GM19193 (cell line): Measurements from ENCODE around the gene ADNP.

Experiments
- POLR2A ChIP-seq: IDR thresholded peaks from 4 replicates; pipeline ENCODE4 v1.6.1; 2011; ENCODE audit not compliant: insufficient read depth, insufficient read length; ENCODE audit errors: extremely low read depth

ADNP gene

DNA sequence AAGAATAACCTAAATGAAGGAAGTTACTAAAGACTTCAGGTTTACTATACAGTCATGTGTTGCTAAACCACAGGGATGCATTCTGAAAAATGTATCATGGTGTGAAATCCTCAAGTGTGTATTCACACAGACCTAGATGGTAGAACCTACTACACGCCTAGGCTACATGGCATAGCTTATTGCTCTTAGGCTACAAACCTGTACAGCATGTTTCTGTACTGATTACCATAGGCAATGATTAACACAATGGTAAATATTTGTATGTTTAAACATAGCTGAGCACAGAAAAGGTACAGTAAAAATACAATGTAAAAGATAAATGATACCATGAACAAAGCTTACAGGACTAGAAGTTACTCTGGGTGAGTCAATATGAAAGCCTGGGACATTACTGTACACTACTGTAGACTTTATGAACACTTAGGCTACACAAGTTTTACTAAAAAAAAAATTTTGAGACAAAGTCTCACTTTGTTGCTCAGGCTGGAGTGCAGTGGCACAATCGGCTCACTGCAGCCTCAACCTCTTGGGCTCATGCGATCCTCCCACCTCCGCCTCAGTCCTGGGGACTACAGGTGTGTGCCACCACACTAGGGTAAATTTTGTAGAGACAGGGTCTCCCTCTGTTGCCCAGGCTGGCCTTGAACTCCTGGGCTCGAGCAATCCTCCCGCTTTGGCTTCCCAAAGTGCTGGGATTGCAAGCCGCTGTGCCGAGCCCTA, 36.0 kb downstream of the ADNP start:
- TF ChIP-seq POLR2A: no peak

GRCh38 chr20:50893620-50894019, 37.6 kb downstream of the ADNP start:
- TF ChIP-seq POLR2A: no peak

DNA sequence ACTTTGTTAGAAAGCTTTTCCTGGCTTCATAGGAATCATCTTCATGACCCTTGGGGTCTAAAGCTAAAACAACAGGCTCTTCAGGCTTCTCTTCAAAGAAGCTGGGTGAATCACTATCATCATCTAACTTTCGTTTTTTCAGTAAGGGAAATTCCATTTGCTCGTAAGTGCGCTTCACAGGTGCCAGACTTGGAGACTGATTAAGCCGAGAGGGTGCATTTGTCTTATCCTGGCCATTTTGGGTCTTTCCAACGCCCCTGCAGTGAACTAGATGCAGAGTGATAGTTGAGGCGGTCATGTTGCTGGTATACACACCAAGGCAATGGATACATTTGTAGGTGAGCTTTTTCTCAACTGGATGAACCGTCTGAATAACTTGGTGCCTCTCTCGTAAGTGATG, 38.8 kb downstream of the ADNP start:
- TF ChIP-seq POLR2A: no peak

DNA sequence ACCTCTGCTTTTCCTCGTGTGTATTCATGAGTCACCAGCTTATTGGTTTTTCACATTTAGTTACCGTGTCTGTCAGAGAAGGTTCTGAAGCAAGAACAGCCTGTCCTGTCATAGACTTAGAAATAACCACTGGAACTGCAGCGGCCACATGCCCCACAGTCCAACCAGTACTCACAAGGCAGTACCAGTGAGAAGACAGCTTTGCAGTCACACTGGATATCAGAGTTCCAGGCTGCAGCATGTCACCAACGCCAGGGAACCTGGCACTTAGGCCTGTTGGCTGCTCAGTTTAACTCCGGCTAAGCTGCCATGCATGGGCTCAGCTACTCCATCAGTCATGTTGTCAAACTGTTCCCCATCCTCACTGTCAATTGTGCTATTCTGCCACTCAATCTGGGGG, 40.1 kb downstream of the ADNP start:
- no peak for TF ChIP-seq POLR2A

GRCh38 chr20:50887576-50887975, 43.7 kb downstream of the ADNP start:
- no peak for TF ChIP-seq POLR2A

DNA sequence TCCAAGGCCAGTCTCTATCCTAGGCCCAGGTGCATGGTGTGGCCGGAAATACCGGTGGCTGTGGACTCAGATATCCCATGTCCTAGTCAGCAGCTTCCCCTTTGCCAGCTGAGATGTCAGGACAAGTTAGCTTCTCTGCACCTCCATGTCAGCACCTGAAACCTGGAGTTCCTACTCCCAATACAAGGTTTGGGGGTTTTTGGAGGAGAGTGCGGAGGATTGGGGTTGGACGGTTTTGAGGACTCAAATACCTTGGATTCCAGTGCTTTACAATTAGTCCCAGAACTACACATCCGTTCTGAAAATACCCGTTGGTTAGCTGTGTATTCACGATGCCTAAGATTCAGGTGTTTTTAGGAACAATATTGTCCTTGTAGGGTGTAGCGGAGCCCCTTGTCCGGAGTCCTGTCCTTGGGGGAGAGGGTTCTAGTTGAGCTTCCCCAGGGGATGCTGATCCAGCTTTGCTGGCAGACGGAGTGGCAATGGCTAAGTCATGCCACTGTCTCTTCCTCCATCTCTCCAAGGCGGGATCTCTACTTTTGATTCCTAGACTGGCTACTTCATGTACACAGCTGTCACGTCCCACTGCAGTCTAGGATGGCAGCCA, 45.0 kb downstream of the ADNP start:
- TF ChIP-seq POLR2A: no peak

DNA sequence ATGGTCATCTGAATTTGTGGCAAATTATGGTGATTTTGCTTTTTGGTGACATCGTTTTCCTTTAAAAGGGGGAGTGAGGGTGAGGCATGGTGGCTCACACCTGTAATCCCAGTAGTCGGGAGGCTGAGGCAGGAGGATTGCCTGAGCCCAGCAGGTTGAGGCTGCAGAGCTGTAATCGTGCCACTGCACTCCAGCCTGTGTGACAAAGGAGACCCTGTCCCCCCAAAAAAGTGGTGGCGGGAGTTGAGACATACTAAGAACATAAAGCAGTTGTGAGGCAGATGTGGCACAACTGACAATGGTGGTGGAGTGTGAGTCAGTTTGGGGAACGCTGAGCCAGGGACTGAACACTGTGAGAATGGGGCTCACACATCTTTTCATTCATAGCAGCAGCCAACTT, 45.5 kb downstream of the ADNP start:
- no peak for TF ChIP-seq POLR2A

DNA sequence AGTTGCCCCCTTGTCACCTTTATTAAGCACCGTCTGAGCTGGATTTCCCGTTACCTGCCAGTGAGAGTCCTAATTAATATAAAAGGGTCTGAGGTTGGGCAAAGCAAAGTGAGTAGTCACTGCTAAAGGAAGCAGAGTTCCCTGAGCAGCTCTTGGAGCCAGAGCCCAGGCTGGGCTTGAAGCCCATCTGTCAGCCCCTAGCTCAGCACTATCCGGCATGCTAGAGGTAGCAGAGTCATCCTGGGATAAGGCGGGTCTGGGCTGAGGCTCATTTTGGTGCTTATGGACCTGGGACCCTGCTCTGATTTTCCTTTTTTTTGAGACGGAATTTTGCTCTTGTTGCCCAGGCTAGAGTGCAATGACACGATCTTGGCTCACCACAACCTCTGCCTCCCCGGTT, 46.2 kb downstream of the ADNP start:
- TF ChIP-seq POLR2A: peak; percentile 22

DNA sequence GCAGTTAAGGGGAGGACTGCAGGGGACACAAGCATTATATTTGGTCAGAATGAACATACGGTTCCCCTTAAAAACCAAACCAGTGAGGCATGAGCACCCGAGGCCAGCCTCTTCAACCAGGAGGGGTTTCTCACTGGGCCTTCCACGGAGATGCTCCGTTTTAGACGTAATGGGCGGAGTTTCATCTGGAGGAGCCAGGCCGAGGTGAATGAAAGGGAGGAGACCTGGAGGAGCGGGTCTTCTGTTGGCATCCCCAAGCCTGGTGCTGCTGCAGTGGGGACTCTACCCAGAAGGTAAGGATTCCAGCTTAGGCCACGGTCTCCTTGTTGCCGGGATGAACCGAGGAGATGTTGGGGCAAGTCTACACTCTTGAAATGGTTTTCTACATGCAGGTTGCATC, 47.4 kb downstream of the ADNP start:
- no peak for TF ChIP-seq POLR2A

DNA sequence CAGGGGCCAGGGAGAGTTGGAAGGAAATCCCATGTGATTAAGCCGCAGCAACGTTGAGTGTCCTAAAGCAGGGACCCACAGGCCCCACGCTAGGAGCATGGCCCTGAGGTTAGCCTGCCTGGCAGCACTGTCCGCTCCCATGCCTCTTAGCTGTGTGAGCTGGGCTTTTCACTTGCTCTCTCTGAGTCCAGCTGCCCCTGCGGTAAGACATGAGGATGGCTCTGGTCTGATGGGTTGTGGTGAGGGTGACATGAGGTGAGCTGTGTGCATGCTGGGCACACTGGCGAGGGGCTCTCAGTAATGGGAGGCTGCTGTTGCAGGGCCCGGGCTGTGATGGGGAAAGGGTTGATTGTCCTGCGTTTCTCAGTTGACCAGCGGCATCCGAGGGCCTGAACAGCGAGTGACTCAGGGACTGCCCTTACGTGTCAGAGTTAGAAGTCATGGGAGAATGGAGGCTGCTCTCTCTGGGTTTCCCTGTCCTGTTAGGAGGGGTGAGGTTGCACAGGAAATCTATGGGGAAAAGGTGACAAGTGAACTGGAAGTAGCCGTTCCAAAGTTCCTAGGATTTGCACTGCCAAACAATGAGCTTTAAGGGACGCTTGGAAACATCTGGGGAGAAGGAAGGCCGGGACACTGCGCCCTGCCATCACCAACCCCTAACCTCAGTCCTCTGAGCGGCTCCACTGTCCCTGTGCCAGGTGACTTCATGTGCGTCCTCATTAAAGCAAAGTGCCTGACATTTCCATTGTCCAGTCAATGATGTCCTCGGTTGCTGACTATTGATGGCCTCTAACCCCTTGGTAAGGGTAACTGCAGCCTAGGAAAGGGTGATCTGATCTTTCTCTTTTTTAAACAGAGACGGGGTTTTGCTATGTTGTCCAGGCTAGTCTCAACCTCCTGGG, 51.3 kb downstream of the ADNP start:
- no peak for TF ChIP-seq POLR2A

- TF ChIP-seq POLR2A: no peak
These were observed 53.9 kb downstream of the ADNP start for GRCh38 chr20:50877232-50877743.

DNA sequence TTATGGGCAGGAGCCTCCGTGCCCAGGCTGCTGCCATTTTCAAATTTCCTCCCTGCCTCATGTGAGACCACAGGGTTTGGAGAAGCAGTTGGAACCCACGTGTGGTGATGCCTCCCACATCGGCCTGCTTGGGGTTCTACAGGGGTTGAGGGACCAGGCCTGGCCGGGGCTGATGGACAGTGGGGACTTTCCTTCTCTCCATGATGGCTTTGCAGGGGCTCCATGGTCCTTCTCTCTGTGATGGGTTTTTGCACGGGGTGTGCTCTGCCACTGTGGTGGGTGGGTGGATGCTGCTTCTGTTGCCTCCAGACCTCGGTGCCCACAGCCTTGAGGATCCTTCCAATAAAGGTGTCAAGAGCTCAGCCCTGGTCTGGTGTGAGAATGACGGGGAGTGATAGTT, 54.4 kb downstream of the ADNP start:
- TF ChIP-seq POLR2A: no peak

DNA sequence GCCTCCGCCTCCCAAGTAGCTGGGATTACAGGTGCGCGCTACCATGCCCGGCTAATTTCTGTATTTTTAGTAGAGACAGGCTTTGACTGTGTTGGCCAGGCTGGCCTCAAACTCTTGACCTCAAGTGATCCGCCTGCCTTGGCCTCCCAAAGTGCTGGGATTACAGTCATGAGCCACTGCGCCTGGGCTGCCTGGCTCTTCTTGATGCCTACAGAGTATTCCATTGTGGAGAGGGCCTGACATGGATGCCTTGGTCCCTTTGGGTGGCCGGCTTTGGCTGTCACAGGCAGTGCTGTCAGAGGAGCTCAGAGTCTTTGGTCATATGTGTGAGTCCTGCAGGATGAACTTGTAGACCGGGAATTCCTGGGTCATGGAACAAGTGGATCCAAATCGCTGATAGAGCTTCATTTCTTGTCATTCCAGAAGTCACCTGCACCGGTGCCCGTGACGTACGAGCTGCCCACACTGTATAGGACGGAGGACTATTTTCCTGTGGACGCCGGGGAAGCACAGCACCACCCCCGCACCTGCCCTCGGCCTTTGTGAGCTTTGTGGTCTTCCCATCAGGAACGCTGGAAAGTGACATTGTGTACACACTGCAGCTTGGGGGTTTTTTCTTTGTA, 55.1 kb downstream of the ADNP start:
- no peak for TF ChIP-seq POLR2A

DNA sequence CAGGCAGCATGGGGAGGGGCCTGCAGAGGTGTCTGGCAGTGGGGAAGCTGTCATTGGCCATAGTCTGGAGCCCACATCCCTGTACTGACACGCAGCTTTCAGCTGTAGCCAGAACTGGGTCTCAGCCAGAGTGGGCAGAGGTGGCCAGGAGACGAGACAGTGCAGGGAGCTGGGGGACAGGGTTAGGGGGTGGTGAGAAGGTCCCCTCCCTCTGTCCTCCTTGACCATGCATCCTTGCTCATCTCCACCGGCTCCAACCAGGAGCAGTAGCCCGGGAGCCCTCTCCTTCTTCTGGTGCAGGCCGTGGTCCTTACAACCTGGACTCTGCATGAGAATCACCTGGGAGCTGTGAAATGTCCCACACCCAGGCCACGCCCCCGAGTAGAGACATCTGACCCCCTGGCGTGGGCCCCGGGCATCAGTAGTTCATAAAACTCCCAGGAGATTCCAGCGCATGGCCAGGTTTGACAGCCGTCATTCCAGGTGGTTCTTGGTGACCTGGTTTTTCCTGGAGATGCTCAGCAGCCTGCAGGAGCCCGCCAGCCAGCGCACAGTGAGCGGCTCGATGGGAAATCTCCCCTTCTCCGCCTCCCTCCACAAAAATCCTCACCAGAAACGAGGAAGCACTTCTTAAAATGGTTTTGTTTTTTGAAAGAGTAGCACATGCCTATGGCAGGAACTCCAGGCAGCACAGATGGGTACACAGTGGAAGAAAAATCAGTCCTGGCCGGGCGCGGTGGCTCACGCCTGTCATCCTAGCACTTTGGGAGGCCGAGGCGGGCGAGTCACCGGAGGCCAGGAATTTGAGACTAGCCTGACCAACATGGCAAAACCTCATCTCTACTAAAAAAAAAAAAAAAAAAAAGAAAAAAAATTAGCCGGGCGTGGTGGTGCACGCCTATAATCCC, 56.2 kb downstream of the ADNP start:
- TF ChIP-seq POLR2A: no peak
